Muscle of leg (tissue), 11 donors: Measurements from ENCODE around the gene MYH9. TPM values are rescaled to one million over a fixed set of nuclear protein-coding genes. Genes with fewer than 3 reads are reported as not detected.
A peak's percentile ranks its signal among the peaks of the same experiment; 100 is the strongest.

Experiments
- DNase-seq: peaks from one replicate; pipeline ENCODE4 v3.0.0; 2013
- H3K27ac ChIP-seq: one replicate; pipeline ENCODE4 v1.5.1; 2013; ENCODE audit warnings: mild to moderate bottlenecking, low read length, control low read depth
- H3K27me3 ChIP-seq: one replicate; pipeline ENCODE4 v1.6.1; 2013; ENCODE audit warnings: low read length; ENCODE audit not compliant: control insufficient read depth, insufficient read depth
- H3K36me3 ChIP-seq: one replicate; pipeline ENCODE4 v1.6.1; 2013; ENCODE audit warnings: low read length; ENCODE audit not compliant: control insufficient read depth, insufficient read depth
- H3K4me1 ChIP-seq: one replicate; pipeline ENCODE4 v1.6.1; 2013; ENCODE audit warnings: low read length; ENCODE audit not compliant: control insufficient read depth, insufficient read depth
- H3K4me3 ChIP-seq: one replicate; pipeline ENCODE4 v1.5.1; 2013; ENCODE audit warnings: low read length, control low read depth
- H3K9me3 ChIP-seq: replicated peaks from 2 replicates; pipeline ENCODE4 v1.6.1; 2013; ENCODE audit warnings: low read depth, low read length; ENCODE audit not compliant: control insufficient read depth
- WGBS: methylation state at CpG from one replicate; pipeline ENCODE4 v1.1.5; 2013; ENCODE audit warnings: missing lambda C conversion rate; ENCODE audit not compliant: insufficient coverage; 5-methylcytosine and 5-hydroxymethylcytosine counted together
- polyA plus RNA-seq, 8 donors: library from polyadenylated mRNA; unstranded; fragments of 120-200 nt; gene quantifications; one replicate each; pipeline versions ENCODE4 v1.2.1 to v1.2.3, GENCODE V29; 2013; ENCODE audit warnings: inconsistent platforms in 1 of 8, low replicate concordance in 1 of 8; ENCODE audit not compliant: insufficient read length in 8 of 8, insufficient read depth in 1 of 8
- total RNA-seq: library from RNA; stranded (reverse); fragments of 120-200 nt; gene quantifications from one replicate; pipeline ENCODE4 v1.2.4, GENCODE V29; 2013

The MYH9 gene
- total and polyA plus RNA-seq, 9 donors: 61.9 to 160 (median 122) TPM

DNA sequence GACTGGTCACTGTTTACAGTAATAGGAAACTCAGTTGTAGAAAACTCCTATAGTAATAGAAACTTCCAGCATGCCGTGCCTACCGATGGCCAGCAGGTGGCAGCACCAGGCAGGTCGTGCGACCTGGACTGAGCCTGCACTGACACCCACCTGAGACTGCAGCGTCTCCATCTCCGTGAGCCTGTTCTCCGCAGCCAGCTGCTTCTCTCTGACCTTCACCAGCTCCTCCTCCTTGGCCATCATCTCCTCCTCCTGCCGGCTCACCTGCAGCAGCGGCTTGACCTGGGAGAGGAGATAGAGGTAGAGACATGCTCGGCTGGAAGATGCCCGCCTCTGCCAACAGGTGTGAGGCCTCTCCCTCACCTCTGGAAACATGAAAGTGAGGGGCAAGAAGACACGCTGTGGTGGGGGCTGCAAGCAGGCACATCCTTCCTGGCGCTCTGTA is 86.4 kb downstream of the MYH9 start:
- H3K4me3 ChIP-seq: no peak overlapping the region
- 21% methylated on average over 7 of the region's 13 CpGs for WGBS
- H3K27me3 ChIP-seq: no peaks in the 10 kb centered on the region
- H3K36me3 ChIP-seq: peaks cover 97% of the 10 kb centered on the region
- H3K4me1 ChIP-seq: no peaks in the 10 kb centered on the region
- peak; percentile 68 for DNase-seq
- no peak overlapping the region for H3K27ac ChIP-seq
- no peaks in the 10 kb centered on the region for H3K9me3 ChIP-seq

- H3K9me3 ChIP-seq: no peaks in the 10 kb centered on the region
- WGBS: 91% methylated on average over 20 of the region's 24 CpGs
- H3K27me3 ChIP-seq: no peaks in the 10 kb centered on the region
- peaks cover 97% of the 10 kb centered on the region for H3K36me3 ChIP-seq
- no peak overlapping the region for H3K4me3 ChIP-seq
- DNase-seq: no peak
- no peaks in the 10 kb centered on the region for H3K4me1 ChIP-seq
- no peak overlapping the region for H3K27ac ChIP-seq
Observed at GRCh38 chr22:36300396-36301212, 87.2 kb downstream of the MYH9 start.

DNA sequence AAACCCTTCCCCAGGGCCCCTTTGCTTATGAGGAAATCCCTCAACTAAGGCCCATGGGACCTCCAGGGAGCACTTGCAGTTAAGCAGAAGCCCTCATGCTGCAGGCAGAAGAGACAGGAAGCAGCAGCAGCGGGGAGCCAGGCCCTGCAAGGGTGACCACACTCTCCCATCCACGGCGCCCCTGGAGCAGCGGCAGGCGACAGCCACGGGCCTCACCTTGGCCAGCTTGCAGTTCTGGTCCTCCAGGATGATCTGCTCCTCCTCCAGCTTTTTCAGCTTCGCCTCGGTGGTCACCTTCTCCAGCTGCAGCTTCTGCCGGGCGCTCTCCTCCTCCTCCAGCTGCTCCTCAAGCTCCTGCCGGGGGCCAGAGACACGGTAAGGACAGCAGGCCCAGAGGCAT is 87.9 kb downstream of the MYH9 start:
- Histone ChIP-seq H3K27ac (no peak overlapping the region), H3K4me1 (no peaks in the 10 kb centered on the region), H3K36me3 (peaks cover 97% of the 10 kb centered on the region), H3K4me3 (no peak overlapping the region), H3K9me3 (no peaks in the 10 kb centered on the region), H3K27me3 (no peaks in the 10 kb centered on the region)
- no peak for DNase-seq
- WGBS: 91% methylated on average over 12 of the region's 12 CpGs

DNA sequence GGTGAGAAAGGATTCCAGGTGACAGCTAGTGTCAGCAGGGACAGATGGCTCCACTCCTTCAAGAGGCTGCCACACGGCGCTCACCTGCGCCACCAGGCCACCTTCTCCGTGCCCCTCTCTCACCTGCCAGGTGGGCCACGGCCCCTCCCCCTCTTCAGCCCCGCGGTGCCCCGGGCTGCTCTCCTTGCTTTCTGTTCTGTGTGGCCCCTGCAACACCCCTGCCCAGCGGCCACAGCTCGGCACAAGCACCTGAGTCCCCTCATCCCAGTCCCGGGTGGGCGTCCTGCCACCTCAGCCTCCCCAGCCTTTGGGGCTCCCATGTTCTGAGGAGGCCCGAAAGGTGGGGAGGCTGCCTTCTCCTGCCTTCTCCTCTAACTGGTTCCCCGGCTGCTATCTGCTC is 88.5 kb downstream of the MYH9 start:
- 82% methylated on average over 13 of the region's 14 CpGs for WGBS

DNA sequence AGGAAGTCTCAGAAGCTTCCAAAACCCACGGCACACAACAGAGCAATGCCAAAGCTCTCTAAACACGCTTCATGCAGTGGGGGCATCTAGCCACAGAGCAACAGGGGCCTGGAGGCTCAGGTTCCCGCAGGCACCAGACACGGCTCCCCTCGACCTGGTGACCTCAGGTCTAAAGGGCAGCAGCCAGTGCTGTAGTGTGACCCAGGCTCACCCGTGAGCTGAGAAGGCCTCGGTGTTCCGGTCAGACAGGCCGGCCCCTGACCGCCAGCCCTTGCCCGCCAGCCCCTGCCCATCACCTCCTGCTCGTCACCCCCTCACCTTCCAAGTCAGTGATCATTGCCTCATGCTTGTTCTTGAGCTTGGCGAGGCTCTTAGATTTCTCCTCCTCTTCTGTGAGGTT is 89.2 kb downstream of the MYH9 start:
- Histone ChIP-seq H3K27ac (no peak overlapping the region), H3K36me3 (peaks cover 97% of the 10 kb centered on the region), H3K4me1 (no peaks in the 10 kb centered on the region), H3K27me3 (no peaks in the 10 kb centered on the region), H3K9me3 (no peaks in the 10 kb centered on the region), H3K4me3 (no peak overlapping the region)
- DNase-seq: no peak
- 94% methylated on average over 9 of the region's 13 CpGs for WGBS

More for the DNA sequence above, 88.5 kb downstream of the MYH9 start:
- Histone ChIP-seq H3K9me3 (no peaks in the 10 kb centered on the region), H3K36me3 (peaks cover 97% of the 10 kb centered on the region), H3K4me1 (no peaks in the 10 kb centered on the region), H3K27ac (no peak overlapping the region), H3K4me3 (no peak overlapping the region), H3K27me3 (no peaks in the 10 kb centered on the region)
- no peak for DNase-seq

DNA sequence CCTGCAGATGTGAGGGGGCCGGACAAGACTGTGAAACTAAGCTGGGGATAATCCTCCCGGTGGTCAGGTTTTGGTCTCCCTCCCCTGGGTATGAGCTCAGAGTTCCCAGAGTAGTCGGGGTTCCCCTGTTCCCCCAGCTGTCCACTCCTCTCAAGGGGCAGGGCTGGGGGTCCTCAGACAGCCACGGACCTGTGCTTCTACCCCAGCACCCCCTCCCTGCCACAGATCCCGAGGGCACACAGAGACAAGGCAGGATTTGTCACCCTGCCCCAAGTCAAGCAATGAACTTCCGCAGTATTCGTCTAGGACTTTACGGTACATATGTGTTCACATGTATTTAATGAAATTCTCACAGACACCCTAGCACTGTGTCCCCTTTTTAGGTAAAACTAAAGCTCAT is 89.6 kb downstream of the MYH9 start:
- Histone ChIP-seq H3K36me3 (peaks cover 99% of the 10 kb centered on the region), H3K4me1 (no peaks in the 10 kb centered on the region), H3K27ac (no peak overlapping the region), H3K27me3 (no peaks in the 10 kb centered on the region), H3K9me3 (no peaks in the 10 kb centered on the region), H3K4me3 (no peak overlapping the region)
- 86% methylated on average over 4 of the region's 8 CpGs for WGBS
- no peak for DNase-seq

DNA sequence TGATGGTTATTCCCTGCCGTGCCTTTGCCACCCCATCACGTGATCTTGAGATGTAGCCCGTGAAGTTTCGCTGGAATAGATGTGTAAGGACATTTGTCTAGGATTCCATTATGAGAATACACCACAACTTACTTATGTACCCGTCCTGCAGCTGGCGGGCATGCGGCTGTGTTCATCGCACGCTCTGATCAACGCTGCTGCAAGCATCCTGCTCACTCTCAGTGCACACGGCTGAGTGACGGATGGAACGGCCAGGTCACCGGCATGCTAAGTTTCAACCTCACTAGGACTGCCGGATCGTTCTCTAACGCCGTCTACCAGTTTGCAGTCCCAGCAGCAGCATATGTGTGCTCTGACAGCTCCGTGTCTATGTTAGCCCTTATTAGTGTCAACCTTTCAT is 90.2 kb downstream of the MYH9 start:
- DNase-seq: no peak
- 89% methylated on average over 17 of the region's 19 CpGs for WGBS
- no peaks in the 10 kb centered on the region for H3K4me1 ChIP-seq
- no peaks in the 10 kb centered on the region for H3K9me3 ChIP-seq
- no peaks in the 10 kb centered on the region for H3K27me3 ChIP-seq
- H3K27ac ChIP-seq: no peak overlapping the region
- no peak overlapping the region for H3K4me3 ChIP-seq
- H3K36me3 ChIP-seq: peaks cover 99% of the 10 kb centered on the region

DNA sequence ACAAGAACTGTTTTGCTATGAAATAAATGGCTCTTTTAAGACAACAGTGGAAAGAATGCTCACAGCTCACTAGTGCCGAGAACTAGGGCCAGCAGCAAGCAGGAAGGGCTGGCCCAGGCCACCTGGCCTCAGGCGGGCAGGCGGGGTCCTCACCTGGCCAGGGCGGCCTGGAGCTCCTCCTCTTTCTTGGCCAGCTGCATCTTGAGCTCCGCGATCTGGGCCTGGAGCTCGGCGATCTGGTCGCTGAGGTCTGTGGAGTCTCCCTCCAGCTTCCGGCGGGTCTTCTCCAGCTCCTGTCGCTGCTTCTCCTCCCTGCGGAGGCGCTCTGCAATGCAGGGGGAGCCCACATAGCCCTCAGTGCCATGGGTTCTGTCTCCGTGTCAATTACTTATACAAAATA is 91.1 kb downstream of the MYH9 start:
- H3K4me1 ChIP-seq: no peaks in the 10 kb centered on the region
- WGBS: 89% methylated on average over 12 of the region's 15 CpGs
- no peak for DNase-seq
- H3K27me3 ChIP-seq: no peaks in the 10 kb centered on the region
- no peaks in the 10 kb centered on the region for H3K9me3 ChIP-seq
- no peak overlapping the region for H3K27ac ChIP-seq
- H3K36me3 ChIP-seq: peaks cover 100% of the 10 kb centered on the region
- H3K4me3 ChIP-seq: no peak overlapping the region

- Histone ChIP-seq H3K27me3 (no peaks in the 10 kb centered on the region), H3K4me1 (no peaks in the 10 kb centered on the region), H3K9me3 (no peaks in the 10 kb centered on the region), H3K4me3 (no peak overlapping the region), H3K36me3 (peaks cover 87% of the 10 kb centered on the region), H3K27ac (no peak overlapping the region)
- WGBS: 93% methylated on average over 4 of the region's 7 CpGs
- no peak for DNase-seq
Observed at GRCh38 chr22:36295247-36295646, 92.5 kb downstream of the MYH9 start.

DNA sequence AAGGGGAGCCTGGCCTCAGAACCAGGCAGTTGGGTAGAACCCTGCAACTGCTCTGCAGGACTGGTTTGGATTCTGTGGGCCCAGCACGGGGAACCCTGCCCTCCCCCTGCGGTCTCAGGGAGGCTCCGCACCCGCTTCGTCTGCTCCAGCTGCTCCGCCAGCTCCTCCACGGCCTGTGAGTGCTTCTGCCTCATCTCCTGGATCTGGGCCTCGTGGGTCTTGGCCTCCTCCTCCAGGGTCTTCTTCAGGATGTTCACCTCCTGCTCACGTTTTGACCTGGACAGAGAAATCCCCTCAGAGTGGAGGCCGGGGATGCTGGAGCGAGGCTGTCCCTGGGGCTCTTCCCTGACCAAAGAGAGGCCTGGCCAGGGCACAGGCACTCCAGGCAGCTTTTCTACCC is 93.0 kb downstream of the MYH9 start:
- peaks cover 86% of the 10 kb centered on the region for H3K36me3 ChIP-seq
- no peaks in the 10 kb centered on the region for H3K4me1 ChIP-seq
- no peak for DNase-seq
- no peaks in the 10 kb centered on the region for H3K9me3 ChIP-seq
- H3K4me3 ChIP-seq: no peak overlapping the region
- 94% methylated on average over 11 of the region's 11 CpGs for WGBS
- H3K27me3 ChIP-seq: no peaks in the 10 kb centered on the region
- no peak overlapping the region for H3K27ac ChIP-seq

DNA sequence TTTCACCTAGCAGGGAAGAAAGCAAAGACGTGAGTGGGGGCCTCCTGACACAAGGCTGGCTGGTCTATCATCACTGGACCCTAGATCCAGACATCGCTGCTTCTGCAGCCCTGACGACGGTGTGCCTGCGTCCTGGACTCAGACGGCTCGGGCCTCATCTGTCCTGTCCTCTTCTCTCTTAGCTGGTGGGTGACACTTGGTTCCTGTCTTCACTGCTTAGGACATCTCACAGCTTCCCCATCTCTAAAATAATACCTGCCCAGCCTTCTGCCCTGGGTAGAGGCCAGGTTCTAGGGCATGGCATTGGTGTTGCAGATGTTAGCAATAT is 93.5 kb downstream of the MYH9 start:
- Histone ChIP-seq H3K9me3 (no peaks in the 10 kb centered on the region), H3K36me3 (peaks cover 86% of the 10 kb centered on the region), H3K27me3 (no peaks in the 10 kb centered on the region), H3K4me1 (no peaks in the 10 kb centered on the region), H3K27ac (no peak overlapping the region), H3K4me3 (no peak overlapping the region)
- 94% methylated on average over 6 of the region's 7 CpGs for WGBS
- DNase-seq: no peak
